Measurements from ENCODE around the gene ALLC.

GRCh38 chr2:3728104-3729054 is 70.4 kb downstream of the ALLC start:
- TF ChIP-seq CTCF (IDR thresholded peaks at IDR 0.05) (peak in 5 of 7 experiments; percentile 20 to 54 (median 45)), POLR2A (IDR thresholded peaks at IDR 0.05) (no peak), EP300 (IDR thresholded peaks at IDR 0.05) (no peak)
